SK-N-SH treated with all-trans-retinoic acid at 6 μM for 48 hours (cell line): ENCODE data around the gene TRIM58.

ENCODE experiments used
- ATAC-seq: fragments of 200-7000 bp; cut with Tn5 transposase; 3 replicates; pipeline ENCODE4 v1.9.1; 2020; ENCODE audit warnings: mild to moderate bottlenecking, moderate library complexity
- ARNTL ChIP-seq: fragments of 450-650 bp; formaldehyde crosslinking; IDR thresholded peaks from 2 replicates; pipeline ENCODE4 v1.5.0; 2020; ENCODE audit warnings: low read depth, mild to moderate bottlenecking, moderate library complexity, borderline replicate concordance
- BACH2 ChIP-seq: fragments of 250-450 bp; sonication (Bioruptor Pico); IDR thresholded peaks from 2 replicates; pipeline ENCODE4 v1.9.0; 2021; ENCODE audit warnings: mild to moderate bottlenecking, borderline replicate concordance
- CSDC2 ChIP-seq: fragments of 250-450 bp; sonication (Bioruptor Pico); IDR thresholded peaks from 2 replicates; pipeline ENCODE4 v1.5.0; 2020; ENCODE audit warnings: mild to moderate bottlenecking, moderate library complexity
- ESRRG ChIP-seq: fragments of 250-450 bp; sonication (Bioruptor Pico); IDR thresholded peaks from 2 replicates; pipeline ENCODE4 v1.6.1; 2021; ENCODE audit warnings: mild to moderate bottlenecking
- GLIS3 ChIP-seq: fragments of 250-450 bp; sonication (Bioruptor Pico); IDR thresholded peaks from 2 replicates; pipeline ENCODE4 v1.5.0; 2020; ENCODE audit warnings: mild to moderate bottlenecking, moderate library complexity
- ISL1 ChIP-seq: fragments of 250-450 bp; sonication (Bioruptor Pico); IDR thresholded peaks from 2 replicates; pipeline ENCODE4 v2.1.2; 2022; ENCODE audit warnings: mild to moderate bottlenecking, moderate library complexity
- OSR1 ChIP-seq: fragments of 250-450 bp; sonication (Bioruptor Pico); IDR thresholded peaks from 2 replicates; pipeline ENCODE4 v1.8.0; 2022; ENCODE audit warnings: moderate library complexity, mild to moderate bottlenecking, inconsistent platforms
- PPARA ChIP-seq: fragments of 250-450 bp; sonication (Bioruptor Pico); IDR thresholded peaks from 2 replicates; pipeline ENCODE4 v1.5.0; 2020; ENCODE audit warnings: mild to moderate bottlenecking, borderline replicate concordance
- RARB ChIP-seq: fragments of 250-450 bp; sonication (Bioruptor Pico); IDR thresholded peaks from 2 replicates; pipeline ENCODE4 v1.8.0; 2021; ENCODE audit warnings: mild to moderate bottlenecking, moderate library complexity
- SNAI2 ChIP-seq: fragments of 250-450 bp; sonication (Bioruptor Pico); IDR thresholded peaks from 2 replicates; pipeline ENCODE4 v1.5.0; 2020; ENCODE audit warnings: mild to moderate bottlenecking, moderate library complexity
- TCF4 ChIP-seq: fragments of 250-450 bp; sonication (Bioruptor Pico); IDR thresholded peaks from 2 replicates; pipeline ENCODE4 v1.8.0; 2021; ENCODE audit warnings: mild to moderate bottlenecking, moderate library complexity, borderline replicate concordance
- TOX ChIP-seq: fragments of 250-450 bp; sonication (Bioruptor Pico); IDR thresholded peaks from 2 replicates; pipeline ENCODE4 v1.8.0; 2021; ENCODE audit warnings: mild to moderate bottlenecking, moderate library complexity, borderline replicate concordance
- ZC3H10 ChIP-seq: fragments of 250-450 bp; sonication (Bioruptor Pico); IDR thresholded peaks from 2 replicates; pipeline ENCODE4 v1.5.1; 2021; ENCODE audit warnings: mild to moderate bottlenecking, moderate library complexity
- ZFP3 ChIP-seq: fragments of 250-450 bp; sonication (Bioruptor Pico); IDR thresholded peaks from 2 replicates; pipeline ENCODE4 v1.5.0; 2020; ENCODE audit warnings: mild to moderate bottlenecking, moderate library complexity
- ZFP30 ChIP-seq: fragments of 450-650 bp; formaldehyde crosslinking; IDR thresholded peaks from 2 replicates; pipeline ENCODE4 v1.5.0; 2022; ENCODE audit warnings: mild to moderate bottlenecking, moderate library complexity
- ZNF565 ChIP-seq: fragments of 450-650 bp; formaldehyde crosslinking; conservative IDR thresholded peaks from 2 replicates; pipeline ENCODE4 v1.5.0; 2020; ENCODE audit warnings: low read depth, mild to moderate bottlenecking, moderate library complexity
- ZNF70 ChIP-seq: fragments of 450-650 bp; formaldehyde crosslinking; IDR thresholded peaks from 2 replicates; pipeline ENCODE4 v1.5.0; 2020; ENCODE audit warnings: mild to moderate bottlenecking, moderate library complexity
- ZNF8 ChIP-seq: fragments of 450-650 bp; formaldehyde crosslinking; IDR thresholded peaks from 2 replicates; pipeline ENCODE4 v1.5.0; 2020; ENCODE audit warnings: mild to moderate bottlenecking, moderate library complexity
- TF ChIP-seq, protein P1 (sequence below): fragments of 250-450 bp; sonication (Bioruptor Pico); IDR thresholded peaks from 2 replicates; pipeline ENCODE4 v1.8.0; 2021; ENCODE audit warnings: low read depth, mild to moderate bottlenecking, moderate library complexity, borderline replicate concordance
- TF ChIP-seq, protein P2 (sequence below): fragments of 250-450 bp; sonication (Bioruptor Pico); IDR thresholded peaks from 2 replicates; pipeline ENCODE4 v1.5.0; 2020; ENCODE audit warnings: mild to moderate bottlenecking, moderate library complexity
- TF ChIP-seq, protein P3 (sequence below): fragments of 250-450 bp; sonication (Bioruptor Pico); IDR thresholded peaks from 2 replicates; pipeline ENCODE4 v1.5.1; 2020; ENCODE audit warnings: low read depth, mild to moderate bottlenecking, moderate library complexity
- TF ChIP-seq, protein P4 (sequence below): fragments of 250-450 bp; sonication (Bioruptor Pico); IDR thresholded peaks from 2 replicates; pipeline ENCODE4 v1.8.0; 2020; ENCODE audit warnings: mild to moderate bottlenecking, moderate library complexity, borderline replicate concordance

The TRIM58 gene

DNA sequence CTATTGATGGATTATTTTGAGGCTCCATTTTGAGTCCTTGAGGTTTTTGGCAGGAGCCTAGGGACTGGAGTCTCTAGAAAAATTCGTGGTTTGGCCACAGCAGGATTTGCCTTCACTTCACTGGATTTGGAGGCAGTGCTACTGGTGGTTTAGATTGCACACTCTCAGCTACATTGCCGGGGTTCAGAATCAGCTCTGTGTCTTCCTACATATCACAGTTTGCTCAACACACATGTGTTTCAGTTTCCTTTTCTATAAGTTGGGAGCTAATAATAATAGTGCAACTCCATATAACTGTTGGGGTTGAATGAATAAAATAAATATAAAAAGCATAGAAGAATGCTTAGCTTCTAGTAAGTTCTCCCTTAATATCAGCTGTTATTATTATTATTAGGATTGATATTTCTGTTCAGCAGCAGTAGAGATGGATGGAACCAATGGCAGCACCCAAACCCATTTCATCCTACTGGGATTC is 38.2 kb downstream of the TRIM58 start, which contains the start of gene OR2W3:
OR2W3 (plus strand) TSS at position 425 of the 475 bp plus-strand sequence; CDS start at position 425, 0 bp downstream.
- TF ChIP-seq, protein P1, sequence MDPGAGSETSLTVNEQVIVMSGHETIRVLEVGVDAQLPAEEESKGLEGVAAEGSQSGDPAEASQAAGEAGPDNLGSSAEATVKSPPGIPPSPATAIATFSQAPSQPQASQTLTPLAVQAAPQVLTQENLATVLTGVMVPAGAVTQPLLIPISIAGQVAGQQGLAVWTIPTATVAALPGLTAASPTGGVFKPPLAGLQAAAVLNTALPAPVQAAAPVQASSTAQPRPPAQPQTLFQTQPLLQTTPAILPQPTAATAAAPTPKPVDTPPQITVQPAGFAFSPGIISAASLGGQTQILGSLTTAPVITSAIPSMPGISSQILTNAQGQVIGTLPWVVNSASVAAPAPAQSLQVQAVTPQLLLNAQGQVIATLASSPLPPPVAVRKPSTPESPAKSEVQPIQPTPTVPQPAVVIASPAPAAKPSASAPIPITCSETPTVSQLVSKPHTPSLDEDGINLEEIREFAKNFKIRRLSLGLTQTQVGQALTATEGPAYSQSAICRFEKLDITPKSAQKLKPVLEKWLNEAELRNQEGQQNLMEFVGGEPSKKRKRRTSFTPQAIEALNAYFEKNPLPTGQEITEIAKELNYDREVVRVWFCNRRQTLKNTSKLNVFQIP (CRISPR knock-in tag): no peak
- TF ChIP-seq RARB (CRISPR knock-in tag): no peak
- TF ChIP-seq TOX (CRISPR knock-in tag): no peak
- TF ChIP-seq ESRRG (CRISPR knock-in tag): no peak
- no peak for TF ChIP-seq TCF4 (CRISPR knock-in tag)
- TF ChIP-seq CSDC2 (CRISPR knock-in tag): no peak
- TF ChIP-seq ARNTL: no peak
- TF ChIP-seq SNAI2 (CRISPR knock-in tag): no peak
- TF ChIP-seq, protein P2, sequence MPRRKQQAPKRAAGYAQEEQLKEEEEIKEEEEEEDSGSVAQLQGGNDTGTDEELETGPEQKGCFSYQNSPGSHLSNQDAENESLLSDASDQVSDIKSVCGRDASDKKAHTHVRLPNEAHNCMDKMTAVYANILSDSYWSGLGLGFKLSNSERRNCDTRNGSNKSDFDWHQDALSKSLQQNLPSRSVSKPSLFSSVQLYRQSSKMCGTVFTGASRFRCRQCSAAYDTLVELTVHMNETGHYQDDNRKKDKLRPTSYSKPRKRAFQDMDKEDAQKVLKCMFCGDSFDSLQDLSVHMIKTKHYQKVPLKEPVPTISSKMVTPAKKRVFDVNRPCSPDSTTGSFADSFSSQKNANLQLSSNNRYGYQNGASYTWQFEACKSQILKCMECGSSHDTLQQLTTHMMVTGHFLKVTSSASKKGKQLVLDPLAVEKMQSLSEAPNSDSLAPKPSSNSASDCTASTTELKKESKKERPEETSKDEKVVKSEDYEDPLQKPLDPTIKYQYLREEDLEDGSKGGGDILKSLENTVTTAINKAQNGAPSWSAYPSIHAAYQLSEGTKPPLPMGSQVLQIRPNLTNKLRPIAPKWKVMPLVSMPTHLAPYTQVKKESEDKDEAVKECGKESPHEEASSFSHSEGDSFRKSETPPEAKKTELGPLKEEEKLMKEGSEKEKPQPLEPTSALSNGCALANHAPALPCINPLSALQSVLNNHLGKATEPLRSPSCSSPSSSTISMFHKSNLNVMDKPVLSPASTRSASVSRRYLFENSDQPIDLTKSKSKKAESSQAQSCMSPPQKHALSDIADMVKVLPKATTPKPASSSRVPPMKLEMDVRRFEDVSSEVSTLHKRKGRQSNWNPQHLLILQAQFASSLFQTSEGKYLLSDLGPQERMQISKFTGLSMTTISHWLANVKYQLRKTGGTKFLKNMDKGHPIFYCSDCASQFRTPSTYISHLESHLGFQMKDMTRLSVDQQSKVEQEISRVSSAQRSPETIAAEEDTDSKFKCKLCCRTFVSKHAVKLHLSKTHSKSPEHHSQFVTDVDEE (CRISPR knock-in tag): no peak
- ATAC-seq: no peak

DNA sequence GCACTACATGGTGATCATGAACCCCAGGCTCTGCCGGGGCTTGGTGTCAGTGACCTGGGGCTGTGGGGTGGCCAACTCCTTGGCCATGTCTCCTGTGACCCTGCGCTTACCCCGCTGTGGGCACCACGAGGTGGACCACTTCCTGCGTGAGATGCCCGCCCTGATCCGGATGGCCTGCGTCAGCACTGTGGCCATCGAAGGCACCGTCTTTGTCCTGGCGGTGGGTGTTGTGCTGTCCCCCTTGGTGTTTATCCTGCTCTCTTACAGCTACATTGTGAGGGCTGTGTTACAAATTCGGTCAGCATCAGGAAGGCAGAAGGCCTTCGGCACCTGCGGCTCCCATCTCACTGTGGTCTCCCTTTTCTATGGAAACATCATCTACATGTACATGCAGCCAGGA is 39.0 kb downstream of the TRIM58 start:
- ATAC-seq: no peak

More for the DNA sequence above, 39.0 kb downstream of the TRIM58 start:
- TF ChIP-seq ZNF565 (CRISPR knock-in tag): no peak
- TF ChIP-seq PPARA (CRISPR knock-in tag): no peak
- no peak for TF ChIP-seq BACH2 (CRISPR knock-in tag)
- TF ChIP-seq, protein P3, sequence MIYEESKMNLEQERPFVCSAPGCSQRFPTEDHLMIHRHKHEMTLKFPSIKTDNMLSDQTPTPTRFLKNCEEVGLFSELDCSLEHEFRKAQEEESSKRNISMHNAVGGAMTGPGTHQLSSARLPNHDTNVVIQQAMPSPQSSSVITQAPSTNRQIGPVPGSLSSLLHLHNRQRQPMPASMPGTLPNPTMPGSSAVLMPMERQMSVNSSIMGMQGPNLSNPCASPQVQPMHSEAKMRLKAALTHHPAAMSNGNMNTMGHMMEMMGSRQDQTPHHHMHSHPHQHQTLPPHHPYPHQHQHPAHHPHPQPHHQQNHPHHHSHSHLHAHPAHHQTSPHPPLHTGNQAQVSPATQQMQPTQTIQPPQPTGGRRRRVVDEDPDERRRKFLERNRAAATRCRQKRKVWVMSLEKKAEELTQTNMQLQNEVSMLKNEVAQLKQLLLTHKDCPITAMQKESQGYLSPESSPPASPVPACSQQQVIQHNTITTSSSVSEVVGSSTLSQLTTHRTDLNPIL (CRISPR knock-in tag): no peak
- no peak for TF ChIP-seq TOX (CRISPR knock-in tag)
- TF ChIP-seq, protein P2 (CRISPR knock-in tag): no peak
- TF ChIP-seq, protein P4, sequence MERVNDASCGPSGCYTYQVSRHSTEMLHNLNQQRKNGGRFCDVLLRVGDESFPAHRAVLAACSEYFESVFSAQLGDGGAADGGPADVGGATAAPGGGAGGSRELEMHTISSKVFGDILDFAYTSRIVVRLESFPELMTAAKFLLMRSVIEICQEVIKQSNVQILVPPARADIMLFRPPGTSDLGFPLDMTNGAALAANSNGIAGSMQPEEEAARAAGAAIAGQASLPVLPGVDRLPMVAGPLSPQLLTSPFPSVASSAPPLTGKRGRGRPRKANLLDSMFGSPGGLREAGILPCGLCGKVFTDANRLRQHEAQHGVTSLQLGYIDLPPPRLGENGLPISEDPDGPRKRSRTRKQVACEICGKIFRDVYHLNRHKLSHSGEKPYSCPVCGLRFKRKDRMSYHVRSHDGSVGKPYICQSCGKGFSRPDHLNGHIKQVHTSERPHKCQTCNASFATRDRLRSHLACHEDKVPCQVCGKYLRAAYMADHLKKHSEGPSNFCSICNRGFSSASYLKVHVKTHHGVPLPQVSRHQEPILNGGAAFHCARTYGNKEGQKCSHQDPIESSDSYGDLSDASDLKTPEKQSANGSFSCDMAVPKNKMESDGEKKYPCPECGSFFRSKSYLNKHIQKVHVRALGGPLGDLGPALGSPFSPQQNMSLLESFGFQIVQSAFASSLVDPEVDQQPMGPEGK: no peak
- no peak for TF ChIP-seq ZNF8 (CRISPR knock-in tag)
- no peak for TF ChIP-seq ZFP3
- no peak for TF ChIP-seq ZNF70 (CRISPR knock-in tag)
- TF ChIP-seq OSR1 (CRISPR knock-in tag): no peak
- TF ChIP-seq RARB (CRISPR knock-in tag): no peak
- TF ChIP-seq GLIS3 (CRISPR knock-in tag): no peak
- no peak for TF ChIP-seq ARNTL
- TF ChIP-seq ZC3H10 (CRISPR knock-in tag): no peak
- no peak for TF ChIP-seq ZFP30 (CRISPR knock-in tag)
- TF ChIP-seq ISL1 (CRISPR knock-in tag): no peak
- no peak for TF ChIP-seq ESRRG (CRISPR knock-in tag)
- TF ChIP-seq CSDC2 (CRISPR knock-in tag): no peak
